MM.1S (cell line): Measurements from ENCODE around the gene CES4A.

Experiments
- EZH2 ChIP-seq: fragments of 300-600 bp; sonication (generic); optimal IDR thresholded peaks from 2 replicates; pipeline ENCODE3; 2017; ENCODE audit warnings: low read depth, mild to moderate bottlenecking, antibody characterized with exemption, low read length, mixed read lengths
- EZH2phosphoT487 ChIP-seq: fragments of 300-600 bp; sonication (generic); IDR thresholded peaks from 2 replicates; pipeline ENCODE4 v1.6.1; 2018; ENCODE audit warnings: antibody characterized with exemption, low read length
- TF ChIP-seq, protein P1 (sequence below): fragments of 300-600 bp; sonication (generic); IDR thresholded peaks from 2 replicates; pipeline ENCODE4 v1.5.1; 2016; ENCODE audit warnings: antibody characterized with exemption, low read length, mixed read lengths

- TF ChIP-seq, protein P1, sequence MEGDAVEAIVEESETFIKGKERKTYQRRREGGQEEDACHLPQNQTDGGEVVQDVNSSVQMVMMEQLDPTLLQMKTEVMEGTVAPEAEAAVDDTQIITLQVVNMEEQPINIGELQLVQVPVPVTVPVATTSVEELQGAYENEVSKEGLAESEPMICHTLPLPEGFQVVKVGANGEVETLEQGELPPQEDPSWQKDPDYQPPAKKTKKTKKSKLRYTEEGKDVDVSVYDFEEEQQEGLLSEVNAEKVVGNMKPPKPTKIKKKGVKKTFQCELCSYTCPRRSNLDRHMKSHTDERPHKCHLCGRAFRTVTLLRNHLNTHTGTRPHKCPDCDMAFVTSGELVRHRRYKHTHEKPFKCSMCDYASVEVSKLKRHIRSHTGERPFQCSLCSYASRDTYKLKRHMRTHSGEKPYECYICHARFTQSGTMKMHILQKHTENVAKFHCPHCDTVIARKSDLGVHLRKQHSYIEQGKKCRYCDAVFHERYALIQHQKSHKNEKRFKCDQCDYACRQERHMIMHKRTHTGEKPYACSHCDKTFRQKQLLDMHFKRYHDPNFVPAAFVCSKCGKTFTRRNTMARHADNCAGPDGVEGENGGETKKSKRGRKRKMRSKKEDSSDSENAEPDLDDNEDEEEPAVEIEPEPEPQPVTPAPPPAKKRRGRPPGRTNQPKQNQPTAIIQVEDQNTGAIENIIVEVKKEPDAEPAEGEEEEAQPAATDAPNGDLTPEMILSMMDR: no peak
- TF ChIP-seq EZH2 (no peak), EZH2phosphoT487 (no peak)
Observed at GRCh38 chr16:66949472-66949871, 38.9 kb upstream of the CES4A start.
